OCI-LY1 (cell line): ENCODE results near the gene SHMT2.

Experiments used
- H2AFZ ChIP-seq: fragments of 200-600 bp; sonication (generic), shearing (Covaris generic); 2 replicates; pipeline ENCODE4 v1.6.0; 2014; ENCODE audit warnings: antibody characterized with exemption, mild to moderate bottlenecking, low read length
- H3F3A ChIP-seq: fragments of 200-600 bp; sonication (generic), shearing (Covaris generic); 2 replicates; pipeline ENCODE4 v1.6.0; 2014; ENCODE audit warnings: mild to moderate bottlenecking, antibody characterized with exemption, low read length, moderate library complexity; ENCODE audit not compliant: insufficient read depth
- H3K27ac ChIP-seq: fragments of 200-600 bp; sonication (generic); 2 replicates; pipeline ENCODE4 v1.5.1; 2014; ENCODE audit warnings: low read length, mixed run types, mild to moderate bottlenecking, low read depth; ENCODE audit not compliant: poor library complexity, severe bottlenecking
- H3K27me3 ChIP-seq: fragments of 200-600 bp; sonication (generic); 2 replicates; pipeline ENCODE4 v1.6.0; 2014; ENCODE audit warnings: antibody characterized with exemption, mild to moderate bottlenecking, low read length, moderate library complexity; ENCODE audit not compliant: insufficient read depth
- H3K36me3 ChIP-seq: fragments of 200-600 bp; sonication (generic); 2 replicates; pipeline ENCODE4 v1.6.1; 2014; ENCODE audit warnings: mild to moderate bottlenecking, antibody characterized with exemption, low read length, moderate library complexity, mixed read lengths; ENCODE audit not compliant: insufficient read depth
- H3K4me1 ChIP-seq: fragments of 200-600 bp; sonication (generic); 2 replicates; pipeline ENCODE4 v1.5.1; 2014; ENCODE audit warnings: mild to moderate bottlenecking, low read length, moderate library complexity; ENCODE audit not compliant: insufficient read depth, severe bottlenecking
- H3K4me2 ChIP-seq: fragments of 200-600 bp; sonication (generic), shearing (Covaris generic); 2 replicates; pipeline ENCODE4 v1.6.1; 2014; ENCODE audit warnings: low read length
- H3K4me3 ChIP-seq: fragments of 200-600 bp; sonication (generic); 2 replicates; pipeline ENCODE4 v1.5.1; 2014; ENCODE audit warnings: low read length, low read depth, mild to moderate bottlenecking, mixed read lengths; ENCODE audit not compliant: poor library complexity, severe bottlenecking
- H3K79me2 ChIP-seq: fragments of 200-600 bp; shearing (Covaris generic); 2 replicates; pipeline ENCODE4 v1.6.1; 2016; ENCODE audit warnings: mixed run types, low read length, mixed read lengths; ENCODE audit not compliant: insufficient read depth
- H3K9ac ChIP-seq: fragments of 200-600 bp; sonication (generic), shearing (Covaris generic); 2 replicates; pipeline ENCODE4 v1.6.1; 2014; ENCODE audit warnings: mild to moderate bottlenecking, low read length, mixed read lengths
- H3K9me2 ChIP-seq: fragments of 200-600 bp; sonication (generic), shearing (Covaris generic); 2 replicates; pipeline ENCODE4 v1.6.1; 2014; ENCODE audit warnings: low read depth, mild to moderate bottlenecking, low read length, mixed read lengths
- H3K9me3 ChIP-seq: fragments of 200-600 bp; shearing (Covaris generic); 2 replicates; pipeline ENCODE4 v1.6.1; 2014; ENCODE audit warnings: low read length, mixed read lengths
- H4K20me1 ChIP-seq: fragments of 200-600 bp; sonication (generic), shearing (Covaris generic); 2 replicates; pipeline ENCODE4 v1.6.0; 2016; ENCODE audit warnings: mild to moderate bottlenecking, low read length; ENCODE audit not compliant: insufficient read depth
- EZH2 ChIP-seq: fragments of 200-600 bp; sonication (generic), shearing (Covaris generic); IDR thresholded peaks from 2 replicates; pipeline ENCODE4 v1.8.0; 2017; ENCODE audit warnings: borderline replicate concordance, mixed run types, mild to moderate bottlenecking, antibody characterized with exemption, low read length, moderate library complexity, mixed read lengths
- TF ChIP-seq, protein P1 (sequence below): fragments of 200-600 bp; sonication (generic), shearing (Covaris generic); IDR thresholded peaks from 2 replicates; pipeline ENCODE4 v1.5.1; 2017; ENCODE audit warnings: mild to moderate bottlenecking, antibody characterized with exemption, low read length, moderate library complexity, mixed read lengths

The SHMT2 gene

DNA sequence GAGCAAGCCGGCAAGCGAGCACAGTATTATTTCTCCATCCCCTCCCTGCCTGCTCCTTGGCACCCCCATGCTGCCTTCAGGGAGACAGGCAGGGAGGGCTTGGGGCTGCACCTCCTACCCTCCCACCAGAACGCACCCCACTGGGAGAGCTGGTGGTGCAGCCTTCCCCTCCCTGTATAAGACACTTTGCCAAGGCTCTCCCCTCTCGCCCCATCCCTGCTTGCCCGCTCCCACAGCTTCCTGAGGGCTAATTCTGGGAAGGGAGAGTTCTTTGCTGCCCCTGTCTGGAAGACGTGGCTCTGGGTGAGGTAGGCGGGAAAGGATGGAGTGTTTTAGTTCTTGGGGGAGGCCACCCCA is 16.8 kb upstream of the SHMT2 start:
- no peaks in the 10 kb centered on the region for H3K79me2 ChIP-seq
- TF ChIP-seq, protein P1, sequence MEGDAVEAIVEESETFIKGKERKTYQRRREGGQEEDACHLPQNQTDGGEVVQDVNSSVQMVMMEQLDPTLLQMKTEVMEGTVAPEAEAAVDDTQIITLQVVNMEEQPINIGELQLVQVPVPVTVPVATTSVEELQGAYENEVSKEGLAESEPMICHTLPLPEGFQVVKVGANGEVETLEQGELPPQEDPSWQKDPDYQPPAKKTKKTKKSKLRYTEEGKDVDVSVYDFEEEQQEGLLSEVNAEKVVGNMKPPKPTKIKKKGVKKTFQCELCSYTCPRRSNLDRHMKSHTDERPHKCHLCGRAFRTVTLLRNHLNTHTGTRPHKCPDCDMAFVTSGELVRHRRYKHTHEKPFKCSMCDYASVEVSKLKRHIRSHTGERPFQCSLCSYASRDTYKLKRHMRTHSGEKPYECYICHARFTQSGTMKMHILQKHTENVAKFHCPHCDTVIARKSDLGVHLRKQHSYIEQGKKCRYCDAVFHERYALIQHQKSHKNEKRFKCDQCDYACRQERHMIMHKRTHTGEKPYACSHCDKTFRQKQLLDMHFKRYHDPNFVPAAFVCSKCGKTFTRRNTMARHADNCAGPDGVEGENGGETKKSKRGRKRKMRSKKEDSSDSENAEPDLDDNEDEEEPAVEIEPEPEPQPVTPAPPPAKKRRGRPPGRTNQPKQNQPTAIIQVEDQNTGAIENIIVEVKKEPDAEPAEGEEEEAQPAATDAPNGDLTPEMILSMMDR: no peak
- no peak for TF ChIP-seq EZH2
- H3K4me3 ChIP-seq: no peak overlapping the region
- H3K4me1 ChIP-seq: peaks cover 67% of the 10 kb centered on the region
- H2AFZ ChIP-seq: no peak overlapping the region
- H3K9me3 ChIP-seq: no peaks in the 10 kb centered on the region
- no peaks in the 10 kb centered on the region for H4K20me1 ChIP-seq
- H3K9ac ChIP-seq: no peak overlapping the region; the same call in 1 of the 2 replicates
- no peaks in the 10 kb centered on the region for H3F3A ChIP-seq
- H3K4me2 ChIP-seq: no peak overlapping the region; the same call in 1 of the 2 replicates
- no peaks in the 10 kb centered on the region for H3K36me3 ChIP-seq
- no peak overlapping the region for H3K27ac ChIP-seq
- H3K9me2 ChIP-seq: no peaks in the 10 kb centered on the region
- no peaks in the 10 kb centered on the region for H3K27me3 ChIP-seq

DNA sequence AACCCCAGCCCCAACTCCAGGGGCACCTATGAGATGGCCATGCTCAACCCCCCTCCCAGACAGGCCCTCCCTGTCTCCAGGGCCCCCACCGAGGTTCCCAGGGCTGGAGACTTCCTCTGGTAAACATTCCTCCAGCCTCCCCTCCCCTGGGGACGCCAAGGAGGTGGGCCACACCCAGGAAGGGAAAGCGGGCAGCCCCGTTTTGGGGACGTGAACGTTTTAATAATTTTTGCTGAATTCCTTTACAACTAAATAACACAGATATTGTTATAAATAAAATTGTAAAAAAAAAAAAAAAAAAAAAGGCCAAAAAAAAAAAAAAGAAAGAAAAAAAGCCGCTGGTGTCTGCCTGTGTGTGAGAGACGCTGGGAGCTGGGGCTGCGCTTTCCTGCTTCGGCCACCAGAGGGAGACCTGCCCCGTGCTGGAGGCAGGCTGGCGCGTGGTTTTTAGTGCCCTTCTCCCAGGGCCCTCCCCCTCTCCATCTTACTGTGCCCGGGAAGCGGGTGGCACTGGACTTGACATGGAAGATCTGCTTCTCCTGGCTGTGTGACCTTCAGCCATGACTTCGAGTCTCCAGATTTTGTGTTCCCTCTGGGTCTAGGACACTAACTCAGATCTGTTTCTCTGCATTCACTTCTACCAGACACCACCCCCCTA is 16.3 kb upstream of the SHMT2 start:
- Histone ChIP-seq H3K9me2 (no peaks in the 10 kb centered on the region), H3K27me3 (no peaks in the 10 kb centered on the region), H3F3A (no peaks in the 10 kb centered on the region), H2AFZ (no peak overlapping the region), H3K4me1 (peaks cover 72% of the 10 kb centered on the region), H3K4me2 (peak overlapping the region; percentile 3; the same call in 1 of the 2 replicates), H3K9ac (no peak overlapping the region; the same call in 1 of the 2 replicates), H3K36me3 (no peaks in the 10 kb centered on the region), H3K79me2 (no peaks in the 10 kb centered on the region), H4K20me1 (no peaks in the 10 kb centered on the region), H3K4me3 (no peak overlapping the region), H3K27ac (no peak overlapping the region), H3K9me3 (no peaks in the 10 kb centered on the region)
- TF ChIP-seq EZH2: no peak
- TF ChIP-seq, protein P1: peak; percentile 88

DNA sequence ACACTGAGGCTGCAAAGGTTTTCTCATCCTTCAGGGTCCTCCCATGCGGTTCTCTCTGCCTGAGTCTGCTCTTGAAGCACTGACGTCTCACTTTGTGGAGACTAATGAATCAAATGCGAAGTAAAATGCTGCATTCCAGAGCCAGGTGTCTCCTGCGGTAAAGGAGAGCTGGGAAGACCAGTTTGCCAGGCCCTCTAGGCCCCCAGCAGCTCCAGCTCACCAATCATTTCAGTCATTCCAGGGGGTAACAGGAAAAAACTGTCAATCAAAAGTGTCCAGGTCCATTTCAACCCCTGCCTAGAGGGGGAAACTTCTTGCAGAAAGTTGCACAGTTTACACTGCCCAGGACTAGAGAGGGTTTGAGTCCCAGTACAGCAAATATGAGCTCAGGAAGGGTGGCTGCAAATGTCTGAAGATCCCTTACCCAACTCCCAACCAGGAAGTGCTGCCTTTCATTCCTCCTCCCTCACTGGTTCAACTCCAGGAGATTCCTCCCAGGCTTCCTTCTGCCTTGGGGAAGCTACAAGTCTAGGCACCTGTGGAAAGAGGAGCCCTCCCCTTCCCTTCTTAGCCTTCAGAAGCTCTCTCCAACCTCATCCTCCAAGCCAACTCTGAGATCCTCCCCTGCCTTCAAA is 15.6 kb upstream of the SHMT2 start:
- H3F3A ChIP-seq: no peaks in the 10 kb centered on the region
- TF ChIP-seq EZH2: no peak
- TF ChIP-seq, protein P1: no peak
- H3K36me3 ChIP-seq: no peaks in the 10 kb centered on the region
- H3K9ac ChIP-seq: no peak overlapping the region; the same call in 1 of the 2 replicates
- H3K4me1 ChIP-seq: peaks cover 79% of the 10 kb centered on the region
- H3K27me3 ChIP-seq: no peaks in the 10 kb centered on the region
- H3K9me3 ChIP-seq: no peaks in the 10 kb centered on the region
- H3K4me2 ChIP-seq: peak overlapping the region; percentile 10; the same call in 1 of the 2 replicates
- no peaks in the 10 kb centered on the region for H4K20me1 ChIP-seq
- H3K4me3 ChIP-seq: no peak overlapping the region
- H3K79me2 ChIP-seq: no peaks in the 10 kb centered on the region
- no peaks in the 10 kb centered on the region for H3K9me2 ChIP-seq
- no peak overlapping the region for H3K27ac ChIP-seq
- H2AFZ ChIP-seq: no peak overlapping the region
